GM18867 (cell line): Measurements from ENCODE around the gene ZDHHC5.
A peak's percentile ranks its signal among the peaks of the same experiment; 100 is the strongest.
"Not testable (repeated sequence)": the region's sequence is repeated elsewhere in the genome, so short reads cannot be mapped to it uniquely, and the experiment has no call there.

Experiments used
- ATAC-seq: cut with Tn5 transposase; IDR thresholded peaks from one replicate; pipeline ENCODE4 v1.9.1; 2021; ENCODE audit warnings: mild to moderate bottlenecking, moderate library complexity; ENCODE audit not compliant: unreplicated experiment

ZDHHC5 gene

DNA sequence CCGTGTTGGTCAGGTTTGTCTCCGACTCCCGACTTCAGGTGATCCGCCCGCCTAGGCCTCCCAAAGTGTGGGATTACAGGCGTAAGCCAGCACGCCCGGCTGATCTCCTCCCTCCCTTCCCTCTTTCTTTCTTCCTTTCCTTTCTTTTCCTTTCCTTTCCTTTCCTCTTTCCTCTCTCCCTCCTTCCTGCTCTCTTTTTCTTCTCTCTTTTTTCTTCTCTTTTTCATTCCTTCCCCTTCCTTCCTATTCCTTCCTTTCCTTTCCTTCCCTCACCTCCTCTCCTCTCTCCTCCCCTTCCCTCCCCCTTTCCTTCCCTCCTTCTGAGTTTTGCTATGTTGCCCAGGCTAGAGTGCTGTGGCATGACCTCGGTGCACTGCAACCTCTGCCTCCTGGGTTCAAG lies 3.9 kb upstream of the ZDHHC5 start:
- ATAC-seq, result no peak

DNA sequence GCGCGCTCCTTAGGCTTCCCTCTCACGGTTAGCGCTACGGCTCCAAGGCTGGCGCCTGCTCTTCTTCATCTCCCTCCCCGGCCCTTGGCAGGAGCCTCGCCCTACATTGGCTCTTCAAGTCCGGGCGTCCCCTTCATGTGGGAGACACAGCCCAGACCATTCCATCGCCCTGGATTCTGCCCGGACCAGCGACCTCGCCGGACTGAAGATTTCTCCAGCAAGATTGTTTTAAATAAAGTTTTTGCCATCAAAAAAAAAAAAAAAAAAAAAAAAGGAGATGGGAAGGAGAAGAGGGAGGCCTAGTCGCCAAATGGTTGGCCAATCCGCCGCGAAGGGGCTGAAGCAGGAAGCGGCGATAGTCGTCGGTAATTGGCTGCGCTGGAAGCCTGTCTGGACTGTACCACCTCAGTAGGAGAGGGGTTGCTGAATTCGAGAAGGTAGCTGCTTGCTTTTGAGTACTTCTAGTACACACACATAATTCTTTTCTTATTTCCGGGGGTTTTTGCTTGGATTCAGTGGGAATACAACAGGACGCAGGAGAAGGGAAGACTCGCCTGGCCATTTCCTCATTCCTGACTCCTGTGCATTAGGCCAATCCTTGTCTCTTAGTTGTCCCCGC lies 688 bp upstream of the ZDHHC5 start:
- ATAC-seq, result peak; percentile 68

DNA sequence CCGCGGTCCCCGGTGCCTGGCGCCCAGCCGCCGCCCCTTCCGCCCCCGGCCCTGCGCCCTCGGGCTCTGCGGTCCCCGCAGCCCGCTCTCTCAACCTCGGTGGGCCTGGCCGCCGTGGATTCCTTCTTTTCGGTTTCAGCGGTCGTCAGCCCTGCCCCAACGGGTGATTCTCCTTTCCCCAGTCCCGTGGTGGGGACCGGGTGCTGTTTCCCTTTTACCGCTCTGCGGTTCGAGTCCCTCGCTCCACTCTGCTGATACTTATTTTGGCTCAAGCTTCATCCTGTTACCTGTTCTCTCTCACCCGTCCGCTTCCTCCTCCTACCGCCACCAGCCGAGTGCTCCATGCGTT lies 494 bp downstream of the ZDHHC5 start:
- peak; percentile 15 for ATAC-seq

DNA sequence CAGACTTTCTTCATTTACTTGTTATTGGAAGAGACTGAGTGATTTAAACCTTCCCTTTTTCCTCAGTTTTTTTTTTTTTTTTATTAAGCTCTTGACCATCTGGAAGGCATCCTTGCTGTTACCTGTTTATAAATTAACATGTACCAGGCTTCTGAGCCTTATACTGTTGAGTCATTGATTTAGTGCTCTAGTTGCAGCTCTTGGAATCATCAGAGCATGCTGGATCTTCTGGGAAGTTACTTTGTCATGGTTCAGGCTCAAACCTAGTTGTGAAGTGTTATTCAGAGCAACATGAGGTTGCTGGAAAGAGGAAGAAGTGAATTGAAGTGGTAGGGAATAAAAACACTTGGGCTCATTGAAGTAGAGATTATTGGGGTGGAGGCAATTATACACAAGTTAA lies 6.3 kb downstream of the ZDHHC5 start:
- no peak for ATAC-seq

DNA sequence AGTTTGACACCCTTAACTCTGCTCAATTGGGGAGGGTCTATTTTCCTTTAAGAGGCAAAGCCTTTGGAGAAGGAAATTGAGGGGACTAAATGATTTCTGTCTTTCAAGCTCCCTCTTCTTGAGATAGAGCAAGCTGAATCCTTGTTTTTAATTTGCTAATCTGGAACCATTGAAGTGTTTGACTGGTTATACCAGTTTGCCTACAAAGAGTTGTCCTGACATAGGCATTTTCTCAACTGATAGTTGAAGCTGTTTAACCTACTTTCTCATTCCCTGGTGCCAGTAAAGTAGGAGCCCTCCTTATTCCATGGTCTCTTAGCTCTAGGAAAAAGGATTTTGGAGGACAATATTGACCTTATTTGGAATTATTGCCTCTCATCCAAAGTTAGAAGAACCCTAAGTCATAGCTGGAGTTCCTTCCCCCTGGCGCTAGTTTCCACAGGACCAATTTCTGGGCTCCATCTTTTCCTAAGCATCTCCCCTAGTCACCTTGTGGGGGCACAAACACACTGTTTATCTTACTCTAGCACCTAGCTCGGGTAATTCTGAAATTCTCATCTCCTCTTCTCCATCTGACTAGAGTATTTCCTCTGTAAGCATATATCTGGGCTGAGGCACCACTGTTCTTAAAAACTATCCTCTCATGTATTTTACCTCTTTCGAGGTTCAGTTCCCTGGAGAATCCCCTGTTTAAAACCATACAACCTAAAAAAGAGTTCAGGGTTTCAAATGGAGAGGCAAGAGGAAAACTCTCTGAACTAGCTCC lies 7.4 kb downstream of the ZDHHC5 start:
- no peak for ATAC-seq

DNA sequence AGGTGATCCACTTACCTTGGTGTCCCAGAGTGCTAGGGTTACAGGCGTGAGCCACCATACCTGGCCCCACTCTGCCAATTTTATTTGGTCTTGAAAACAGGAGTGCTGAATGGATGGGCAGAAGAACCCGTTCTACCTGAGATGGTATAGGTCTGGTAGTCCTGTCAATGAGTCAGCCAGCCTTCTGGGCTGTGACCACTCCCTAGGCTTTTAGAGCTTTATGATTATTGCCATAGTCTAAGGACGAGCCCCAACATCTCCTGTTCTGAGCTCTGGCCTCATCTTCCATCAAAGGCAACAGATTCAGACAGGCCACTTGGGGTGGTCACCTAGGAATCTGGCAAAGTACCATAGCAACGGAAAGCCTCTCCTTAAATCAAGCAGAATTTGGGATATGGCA lies 11.5 kb downstream of the ZDHHC5 start:
- ATAC-seq, result no peak

DNA sequence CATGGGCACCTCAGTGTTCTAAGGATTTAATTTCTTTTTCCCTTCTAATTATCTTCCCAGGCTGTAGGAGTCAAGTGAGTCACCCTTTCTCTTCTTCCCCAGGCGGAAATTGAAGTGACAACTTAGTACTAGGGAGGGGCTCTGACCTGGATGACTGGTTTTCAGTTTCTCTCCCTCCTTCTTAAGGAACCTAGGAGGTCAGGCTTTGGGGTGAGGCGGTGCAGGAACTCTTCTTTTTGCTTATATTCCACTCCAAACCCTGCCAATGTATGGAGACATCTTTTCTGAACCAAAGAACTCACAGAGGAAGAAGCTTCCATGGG lies 12.6 kb downstream of the ZDHHC5 start:
- ATAC-seq, result peak; percentile 23

DNA sequence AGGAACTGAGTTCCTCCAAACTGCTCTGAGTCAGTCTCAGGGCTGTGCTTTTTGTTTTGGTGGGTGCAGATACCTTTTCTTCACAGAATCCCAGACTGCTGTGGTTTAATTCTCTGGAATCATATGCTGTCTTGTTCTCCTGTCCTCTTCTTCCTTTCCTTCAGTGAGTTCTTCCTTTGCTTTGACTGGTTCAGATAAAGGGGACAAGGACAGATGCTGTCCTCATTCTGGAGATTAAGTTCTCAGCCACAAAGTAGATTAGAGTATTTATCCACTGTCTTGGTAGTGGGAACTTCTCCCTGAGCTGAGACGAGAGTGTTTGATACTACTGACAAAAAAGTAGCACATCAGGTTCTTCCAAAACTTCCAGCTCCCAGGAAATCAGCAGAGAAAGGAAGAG lies 13.3 kb downstream of the ZDHHC5 start:
- ATAC-seq, result no peak

DNA sequence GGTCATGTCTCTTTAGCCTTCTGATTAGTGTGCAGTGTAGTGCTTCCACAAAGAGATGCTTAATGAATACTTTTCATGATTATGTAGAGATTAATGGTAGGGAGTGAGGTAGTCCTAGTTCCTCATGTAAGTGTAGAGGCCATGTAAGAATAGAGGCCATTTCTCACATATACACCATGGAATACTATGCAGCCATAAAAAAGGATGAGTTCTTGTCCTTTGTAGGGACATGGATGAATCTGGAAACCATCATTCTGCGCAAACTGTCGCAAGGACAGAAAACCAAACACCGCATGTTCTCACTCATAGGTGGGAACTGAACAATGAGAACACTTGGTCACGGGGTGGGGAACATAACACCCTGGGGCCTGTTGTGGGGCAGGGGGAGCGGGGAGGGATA lies 22.6 kb downstream of the ZDHHC5 start:
- not testable (repeated sequence) for ATAC-seq

DNA sequence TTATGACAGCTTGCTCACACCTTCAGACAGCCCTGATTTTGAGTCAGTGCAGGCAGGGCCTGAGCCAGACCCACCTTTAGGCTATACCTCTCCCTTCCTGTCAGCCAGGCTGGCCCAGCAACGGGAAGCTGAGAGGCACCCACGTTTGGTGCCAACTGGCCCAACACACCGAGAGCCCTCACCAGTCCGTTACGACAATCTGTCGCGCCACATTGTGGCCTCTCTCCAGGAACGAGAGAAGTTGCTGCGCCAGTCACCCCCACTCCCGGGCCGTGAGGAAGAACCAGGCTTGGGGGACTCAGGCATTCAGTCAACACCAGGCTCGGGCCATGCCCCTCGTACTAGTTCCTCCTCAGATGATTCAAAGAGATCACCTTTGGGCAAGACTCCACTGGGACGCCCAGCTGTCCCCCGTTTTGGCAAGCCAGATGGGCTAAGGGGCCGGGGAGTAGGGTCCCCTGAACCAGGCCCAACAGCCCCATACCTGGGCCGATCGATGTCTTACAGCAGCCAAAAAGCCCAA lies 31.0 kb downstream of the ZDHHC5 start:
- ATAC-seq, result no peak

DNA sequence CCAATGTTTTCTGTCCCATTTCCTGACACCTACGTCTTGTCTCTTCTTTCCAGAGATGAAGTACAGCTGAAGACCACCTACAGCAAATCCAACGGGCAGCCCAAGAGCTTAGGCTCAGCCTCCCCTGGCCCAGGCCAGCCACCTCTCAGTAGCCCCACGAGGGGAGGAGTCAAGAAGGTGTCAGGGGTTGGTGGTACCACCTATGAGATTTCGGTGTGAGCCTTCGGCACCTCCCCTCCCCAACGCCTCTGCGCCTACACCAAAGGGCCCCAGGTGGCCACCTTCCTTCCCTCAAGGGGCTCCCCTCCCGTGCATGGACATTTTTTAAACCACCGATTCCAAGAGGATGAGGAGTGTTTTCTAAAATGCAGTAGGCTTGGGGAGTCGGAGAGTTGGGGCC lies 31.9 kb downstream of the ZDHHC5 start:
- ATAC-seq, result no peak

DNA sequence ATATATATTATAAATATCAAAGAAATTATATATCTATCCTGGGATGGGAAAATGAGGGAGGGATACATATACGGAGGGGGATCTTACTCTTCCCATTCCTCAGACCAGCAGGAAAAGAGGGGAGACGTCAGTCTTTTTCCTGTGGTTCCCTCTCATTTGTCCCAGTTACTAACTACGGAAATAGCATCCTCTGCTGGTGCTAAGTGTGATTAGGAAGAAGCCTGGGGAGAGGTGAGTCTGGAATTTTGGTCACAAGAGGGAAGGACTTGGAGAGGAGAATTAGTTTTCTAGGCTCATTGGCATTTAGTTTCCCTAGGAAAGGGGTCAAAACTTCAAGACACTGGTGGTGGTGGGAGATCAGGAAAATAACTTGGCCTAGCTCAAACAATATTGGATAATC lies 32.5 kb downstream of the ZDHHC5 start:
- no peak for ATAC-seq

DNA sequence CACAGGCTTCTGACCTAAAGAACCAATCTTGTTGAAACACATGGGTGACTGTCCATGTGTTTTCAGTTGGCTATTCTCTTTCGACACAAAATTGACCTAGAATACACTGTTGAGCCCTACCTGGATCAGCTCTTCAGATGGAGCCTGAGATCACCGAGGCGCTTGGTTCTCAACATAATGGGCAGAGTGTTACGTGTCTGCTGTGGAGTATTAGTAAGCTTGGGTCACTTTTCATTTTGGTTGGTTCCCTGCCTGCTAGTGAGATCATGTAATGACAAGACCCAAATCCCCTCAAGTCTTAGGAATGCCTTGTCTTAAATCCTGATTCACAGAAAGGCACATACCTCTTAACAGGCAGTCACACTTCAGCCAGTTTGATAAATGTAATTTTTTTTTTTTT lies 35.4 kb downstream of the ZDHHC5 start:
- ATAC-seq, result no peak

DNA sequence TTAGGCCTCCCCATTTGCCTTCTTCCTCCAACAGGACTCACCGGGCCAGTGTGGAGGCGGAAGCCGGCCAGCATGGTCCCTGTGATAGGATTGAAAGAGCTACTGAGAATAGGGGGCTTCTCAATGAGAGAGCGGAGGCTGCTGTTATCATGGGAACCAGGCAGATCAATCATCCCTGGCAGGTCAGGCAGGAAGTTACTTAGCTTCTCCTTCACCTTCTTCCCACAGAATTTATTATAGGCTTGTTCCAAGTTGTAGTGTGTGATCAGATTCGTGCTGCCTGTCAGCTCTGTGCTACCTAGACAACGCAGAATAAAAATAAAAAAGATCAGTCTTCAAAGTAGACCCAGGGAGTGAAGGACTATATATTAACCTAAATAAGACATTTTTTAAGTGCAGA lies 37.0 kb downstream of the ZDHHC5 start:
- ATAC-seq, result no peak

DNA sequence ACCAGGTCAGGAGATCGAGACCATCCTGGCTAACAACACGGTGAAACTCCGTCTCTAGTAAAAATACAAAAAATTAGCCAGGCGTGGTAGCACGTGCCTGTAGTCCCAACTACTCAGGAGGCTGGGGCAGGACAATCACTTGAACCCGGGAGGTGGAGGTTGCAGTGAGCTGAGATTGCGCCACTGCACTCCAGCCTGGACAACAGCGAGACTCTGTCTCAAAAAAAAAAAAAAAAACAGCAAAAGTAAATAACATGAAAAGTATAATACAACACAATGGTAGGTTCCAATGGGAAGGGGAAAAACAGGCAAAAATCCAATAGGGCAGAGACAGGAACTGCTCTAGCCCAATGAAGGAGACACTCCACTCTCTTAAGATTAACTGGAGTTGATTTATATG lies 37.5 kb downstream of the ZDHHC5 start:
- ATAC-seq, result not testable (repeated sequence)

DNA sequence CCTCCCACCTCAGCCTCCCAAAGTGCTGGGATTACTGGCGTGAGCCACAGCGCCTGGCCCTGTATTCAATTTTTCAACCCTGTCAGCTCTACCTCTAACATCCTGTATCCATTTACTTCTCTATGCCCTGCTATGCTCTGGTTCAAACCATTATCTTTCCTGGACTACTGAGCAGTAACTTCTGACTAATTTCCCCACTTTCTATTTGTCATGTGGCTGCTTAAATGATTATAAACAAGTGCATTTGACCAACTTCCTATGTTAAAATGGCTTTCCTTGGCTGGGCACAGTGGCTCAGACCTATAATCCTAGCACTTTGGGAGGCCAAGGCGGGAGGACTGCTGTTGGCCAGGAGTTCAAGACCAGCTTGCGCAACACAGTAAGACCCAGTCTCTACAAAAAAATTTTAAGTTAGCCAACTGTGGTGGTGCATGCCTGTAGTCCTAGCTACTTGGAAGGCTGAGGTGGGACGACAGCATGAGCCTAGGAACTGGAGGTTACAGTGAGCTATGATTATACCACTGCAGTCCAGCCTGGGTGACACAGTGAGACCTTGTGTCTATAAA lies 42.0 kb downstream of the ZDHHC5 start:
- ATAC-seq, result no peak

DNA sequence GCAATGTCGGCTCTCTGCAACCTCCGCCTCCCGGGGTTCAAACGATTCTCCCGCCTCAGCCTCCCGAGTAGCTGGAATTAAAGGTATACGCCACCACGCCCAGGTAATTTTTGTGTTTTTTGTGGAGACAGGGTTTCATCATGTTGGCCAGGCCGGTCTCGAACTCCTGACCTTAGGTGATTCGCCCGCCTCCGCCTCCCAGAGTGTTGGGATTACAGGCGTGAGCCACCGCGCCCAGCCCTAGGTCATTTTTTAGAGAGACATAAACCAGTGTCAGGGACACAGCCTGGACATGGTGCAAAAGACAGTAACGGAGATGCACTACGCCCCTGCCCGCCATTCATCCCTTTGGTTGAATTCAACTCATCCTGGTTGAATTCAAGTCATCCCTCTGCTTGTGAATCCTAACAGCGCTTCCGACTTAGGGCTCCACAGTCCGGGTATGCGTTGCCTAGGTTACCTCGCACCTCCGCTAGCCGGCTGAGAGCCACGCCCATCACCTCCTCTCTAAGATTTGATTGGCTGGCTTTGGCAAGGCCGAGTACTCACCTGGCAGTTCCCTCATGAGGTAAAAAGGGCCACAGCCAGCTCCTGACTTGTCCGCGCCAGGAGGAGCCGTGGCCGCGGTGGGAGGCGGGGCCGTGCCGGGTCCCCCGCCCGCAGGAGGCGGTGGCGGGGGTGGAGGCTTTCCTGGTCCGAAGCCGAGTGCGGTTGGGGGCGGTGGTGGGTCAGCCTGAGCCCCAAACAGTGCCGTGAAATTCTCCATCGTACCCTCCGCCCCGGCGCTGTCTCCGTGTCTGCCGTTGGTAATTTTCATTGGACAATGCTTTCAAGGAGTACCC lies 43.7 kb downstream of the ZDHHC5 start, which contains the start of gene MED19:
TSS of gene MED19 (minus strand) at position 802 of the 842 bp plus-strand sequence. CDS start at position 766, 36 bp downstream.
- peak; percentile 47 for ATAC-seq

DNA sequence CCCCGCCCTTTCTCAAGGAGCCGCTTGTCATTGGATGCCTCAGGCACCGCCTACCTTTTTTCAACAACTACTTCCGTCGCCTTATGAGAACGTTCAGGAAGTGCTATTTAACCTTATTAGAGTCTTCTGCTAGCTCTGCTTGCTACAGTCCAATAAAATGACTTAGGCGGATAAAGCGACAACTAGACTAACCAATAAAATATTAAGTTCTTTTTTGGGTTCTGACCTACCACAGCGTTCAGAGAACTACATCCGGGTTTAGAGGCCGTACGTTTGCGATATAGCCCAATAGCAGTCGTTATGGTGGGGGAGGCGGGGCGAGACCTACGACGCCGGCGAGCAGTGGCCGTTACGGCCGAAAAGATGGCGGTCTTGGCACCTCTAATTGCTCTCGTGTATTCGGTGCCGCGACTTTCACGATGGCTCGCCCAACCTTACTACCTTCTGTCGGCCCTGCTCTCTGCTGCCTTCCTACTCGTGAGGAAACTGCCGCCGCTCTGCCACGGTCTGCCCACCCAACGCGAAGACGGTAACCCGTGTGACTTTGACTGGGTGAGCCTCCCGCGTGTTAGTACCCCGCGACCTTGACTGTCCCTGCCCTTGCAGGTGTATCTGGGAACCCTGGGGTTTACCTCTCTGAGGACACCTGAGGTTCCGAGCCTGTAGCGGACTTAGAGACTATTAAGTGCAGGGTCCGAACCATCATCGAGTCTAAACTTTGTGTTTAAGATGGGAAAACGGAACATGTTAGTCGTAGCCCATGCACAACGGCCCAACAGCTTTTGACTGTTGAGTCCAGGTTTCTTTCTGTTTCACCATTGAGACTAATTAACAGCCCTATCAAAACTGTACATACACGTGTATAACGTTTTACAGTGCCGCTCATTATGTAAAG lies 44.6 kb downstream of the ZDHHC5 start, which contains the start of gene TMX2:
TSS of gene TMX2 (plus strand) at position 338 of the 895 bp plus-strand sequence. CDS start at position 364, 26 bp downstream.
- ATAC-seq, result peak; percentile 95

DNA sequence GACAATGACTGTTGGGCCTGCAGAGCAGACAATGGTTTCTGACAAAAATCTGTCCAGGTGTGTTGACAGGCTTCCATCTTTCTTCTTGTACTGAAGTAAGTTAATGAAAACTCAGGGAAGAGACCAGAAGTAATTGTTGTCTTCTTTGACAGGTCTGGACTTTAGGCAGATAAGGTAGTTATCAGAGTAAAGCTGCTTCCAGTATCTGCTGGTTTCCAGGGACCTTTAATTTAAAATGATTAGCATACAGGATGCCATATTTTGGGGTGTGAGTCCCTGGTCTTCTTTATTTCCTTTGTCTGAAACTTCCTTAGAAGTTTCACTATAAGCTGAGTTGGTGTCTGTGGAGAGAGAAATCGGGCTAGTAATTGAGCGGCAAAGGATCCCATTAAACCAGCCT lies 45.9 kb downstream of the ZDHHC5 start:
- no peak for ATAC-seq

DNA sequence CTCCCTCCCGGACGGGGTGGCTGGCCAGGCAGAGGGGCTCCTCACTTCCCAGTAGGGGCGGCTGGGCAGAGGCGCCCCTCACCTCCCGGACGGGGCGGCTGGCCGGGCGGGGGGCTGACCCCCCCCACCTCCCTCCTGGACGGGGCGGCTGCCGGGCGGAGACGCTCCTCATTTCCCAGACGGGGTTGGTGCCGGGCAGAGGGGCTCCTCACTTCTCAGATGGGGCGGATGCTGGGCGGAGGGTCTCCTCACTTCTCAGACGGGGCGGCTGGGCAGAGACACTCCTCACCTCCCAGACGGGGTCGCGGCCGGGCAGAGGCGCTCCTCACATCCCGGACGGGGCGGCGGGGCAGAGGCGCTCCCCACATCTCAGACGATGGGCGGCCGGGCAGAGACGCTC lies 48.8 kb downstream of the ZDHHC5 start:
- ATAC-seq, result not testable (repeated sequence)
